ENCODE data around the gene SLC17A6.

GRCh38 chr11:22331771-22332170, 6.4 kb upstream of the SLC17A6 start:
- TF ChIP-seq CTCF (IDR thresholded peaks at IDR 0.05): peak in 1 of 4 donors; percentile 13
- no peak for TF ChIP-seq POLR2A (IDR thresholded peaks at IDR 0.05)
